Endothelial cell of umbilical vein (primary cell): ENCODE measurements around the gene NR6A1. TPM values are rescaled to one million over a fixed set of nuclear protein-coding genes. Genes with fewer than 3 reads are reported as not detected.

Source experiments
- BruUV-seq: library from RNA; stranded (reverse); fragments of 400-500 nt; replicated peaks from 2 replicates; lab custom pipeline; 2021; lab: Mats Ljungman, UMichigan
- CTCF ChIA-PET: fragments of 300-600, 350-600 bp; sonication (Branson Sonifier 250); formaldehyde crosslinking; loops from one replicate; lab custom pipeline; 2021; ENCODE audit warnings: antibody characterized with exemption, inconsistent platforms; lab: Charles Lee
- POLR2A ChIA-PET: fragments of 300-600, 350-600 bp; sonication (Branson Sonifier 250); formaldehyde crosslinking; loops from one replicate; lab custom pipeline; 2021; ENCODE audit warnings: antibody characterized with exemption, inconsistent platforms; lab: Charles Lee
- DNase-seq: peaks from one replicate; pipeline ENCODE4 v3.0.0-alpha.2; 2011; ENCODE audit warnings: low read depth, low spot score
- FAIRE-seq: peaks from 2 replicates; lab custom pipeline; 2011; peaks lifted over from hg19 to GRCh38; lab: Jason Lieb, UNC
- H2AFZ ChIP-seq: 2 replicates; pipeline ENCODE4 v1.6.0; 2012; ENCODE audit warnings: low read depth, low read length, control low read depth, inconsistent platforms
- H3K27ac ChIP-seq: 2 replicates; pipeline ENCODE4 v1.5.1; 2011; ENCODE audit warnings: low read depth, mild to moderate bottlenecking, control low read depth, low read length, moderate library complexity; ENCODE audit not compliant: insufficient read depth
- H3K27me3 ChIP-seq, 2 experiments: 2 replicates each; pipeline versions ENCODE4 v1.6.0 to v1.6.1; 2011; ENCODE audit warnings: low read length in 2 of 2, mixed read lengths in 1 of 2; ENCODE audit not compliant: control insufficient read depth in 2 of 2, insufficient read depth in 2 of 2
- H3K36me3 ChIP-seq, 2 experiments: 2 replicates in 1 of 2; 3 replicates in 1 of 2; pipeline ENCODE4 v1.5.1; 2011; ENCODE audit warnings: low read length in 2 of 2, mild to moderate bottlenecking in 1 of 2, moderate library complexity in 1 of 2; ENCODE audit not compliant: control insufficient read depth in 2 of 2, insufficient read depth in 2 of 2; ENCODE audit errors: extremely low read depth in 1 of 2
- H3K4me1 ChIP-seq: 3 replicates; pipeline ENCODE4 v1.5.1; 2011; ENCODE audit warnings: mild to moderate bottlenecking, low read length; ENCODE audit not compliant: control insufficient read depth, insufficient read depth; ENCODE audit errors: extremely low read depth
- H3K4me2 ChIP-seq: 2 replicates; pipeline ENCODE4 v1.6.1; 2011; ENCODE audit warnings: low read length, control low read depth, mixed read lengths; ENCODE audit not compliant: insufficient read depth
- H3K4me3 ChIP-seq, 3 experiments: fragments of 200-600 bp in 1 of 3; sonication (generic), shearing (Covaris generic) in 1 of 3; replicated peaks in 1 of 3; 2 replicates each; pipeline ENCODE4 v1.5.1; 2011 to 2016; ENCODE audit warnings: control low read depth in 3 of 3, low read length in 3 of 3, mild to moderate bottlenecking in 2 of 3, inconsistent platforms in 1 of 3, low read depth in 1 of 3, moderate library complexity in 1 of 3; ENCODE audit not compliant: insufficient read depth in 1 of 3
- H3K79me2 ChIP-seq: 2 replicates; pipeline ENCODE4 v1.6.0; 2012; ENCODE audit warnings: low read length, inconsistent platforms; ENCODE audit not compliant: control insufficient read depth, insufficient read depth
- H3K9ac ChIP-seq: replicated peaks from 2 replicates; pipeline ENCODE3; 2011; ENCODE audit warnings: low read length, control low read depth; ENCODE audit not compliant: insufficient read depth; ENCODE audit errors: extremely low read depth
- H3K9me1 ChIP-seq: replicated peaks from 3 replicates; pipeline ENCODE4 v1.6.0; 2011; ENCODE audit warnings: mild to moderate bottlenecking, low read length; ENCODE audit not compliant: control insufficient read depth, insufficient read depth; ENCODE audit errors: extremely low read depth
- H3K9me3 ChIP-seq: replicated peaks from 2 replicates; pipeline ENCODE4 v1.5.1; 2012; ENCODE audit warnings: low read length, inconsistent platforms; ENCODE audit not compliant: control insufficient read depth, insufficient read depth
- H4K20me1 ChIP-seq: replicated peaks from 2 replicates; pipeline ENCODE3; 2011; ENCODE audit warnings: mild to moderate bottlenecking, low read length; ENCODE audit not compliant: control insufficient read depth, insufficient read depth; ENCODE audit errors: extremely low read depth
- EZH2 ChIP-seq: IDR thresholded peaks from 2 replicates; pipeline ENCODE4 v1.6.1; 2012; ENCODE audit warnings: borderline replicate concordance, low read depth, mild to moderate bottlenecking, moderate library complexity, low read length, inconsistent platforms; ENCODE audit not compliant: severe bottlenecking
- JUN ChIP-seq: IDR thresholded peaks from 2 replicates; pipeline ENCODE4 v1.6.1; 2011; ENCODE audit warnings: borderline replicate concordance, low read depth; ENCODE audit not compliant: insufficient read length, insufficient read depth
- POLR2A ChIP-seq: IDR thresholded peaks from 2 replicates; pipeline ENCODE4 v1.6.1; 2012; ENCODE audit warnings: low read depth, mild to moderate bottlenecking, control low read depth, low read length
- POLR2AphosphoS5 ChIP-seq: IDR thresholded peaks from 2 replicates; pipeline ENCODE4 v1.6.1; 2012; ENCODE audit warnings: low read depth, mild to moderate bottlenecking, control low read depth, low read length, moderate library complexity; ENCODE audit not compliant: insufficient read depth
- dilution Hi-C: fragments of 300-500 bp; cut with MboI; formaldehyde crosslinking; loops from one replicate; pipeline ENCODE4 v1.15.0; 2019; ENCODE audit warnings: low sequenced_read_pairs; ENCODE audit not compliant: extremely low pct_ligation_motif_present
- intact Hi-C: fragments of 100-400 bp; cut with micrococcal nuclease; formaldehyde crosslinking; loops from one replicate; pipeline ENCODE4 v1.10.0; 2022
- polyA plus RNA-seq, 4 experiments: library from polyadenylated mRNA; depleted of rRNA in 3 of 4; stranded (reverse) in 3 of 4; unstranded in 1 of 4; fragments of >200 nt; gene quantifications; 2 replicates each; pipeline versions ENCODE4 v1.2.1 to v1.2.3, GENCODE V29; 2011 to 2012; ENCODE audit warnings: missing spikeins in 1 of 4
- total RNA-seq: library from RNA; stranded (reverse); gene quantifications from 2 replicates; pipeline ENCODE4 v1.2.3, GENCODE V29; 2021
- TF ChIP-seq, protein P1 (sequence below): IDR thresholded peaks from 2 replicates; pipeline ENCODE4 v1.6.1; 2011; ENCODE audit not compliant: insufficient read depth, insufficient read length
- TF ChIP-seq, protein P2 (sequence below), 2 donors: IDR thresholded peaks; 1 replicate in 1 of 2; 2 replicates in 1 of 2; pipeline ENCODE4 v1.5.1; 2011; ENCODE audit warnings: low read length in 2 of 2, mild to moderate bottlenecking in 2 of 2, moderate library complexity in 2 of 2, control low read depth in 1 of 2, inconsistent platforms in 1 of 2, low read depth in 1 of 2; ENCODE audit not compliant: insufficient read depth in 1 of 2; ENCODE audit errors: extremely low read depth in 1 of 2

The NR6A1 gene
- total and polyA plus RNA-seq, 2 donors (not counting 3 experiments of a cell fraction or from before 2014, with no cell fraction given) = 0.17 to 1.2 TPM

DNA sequence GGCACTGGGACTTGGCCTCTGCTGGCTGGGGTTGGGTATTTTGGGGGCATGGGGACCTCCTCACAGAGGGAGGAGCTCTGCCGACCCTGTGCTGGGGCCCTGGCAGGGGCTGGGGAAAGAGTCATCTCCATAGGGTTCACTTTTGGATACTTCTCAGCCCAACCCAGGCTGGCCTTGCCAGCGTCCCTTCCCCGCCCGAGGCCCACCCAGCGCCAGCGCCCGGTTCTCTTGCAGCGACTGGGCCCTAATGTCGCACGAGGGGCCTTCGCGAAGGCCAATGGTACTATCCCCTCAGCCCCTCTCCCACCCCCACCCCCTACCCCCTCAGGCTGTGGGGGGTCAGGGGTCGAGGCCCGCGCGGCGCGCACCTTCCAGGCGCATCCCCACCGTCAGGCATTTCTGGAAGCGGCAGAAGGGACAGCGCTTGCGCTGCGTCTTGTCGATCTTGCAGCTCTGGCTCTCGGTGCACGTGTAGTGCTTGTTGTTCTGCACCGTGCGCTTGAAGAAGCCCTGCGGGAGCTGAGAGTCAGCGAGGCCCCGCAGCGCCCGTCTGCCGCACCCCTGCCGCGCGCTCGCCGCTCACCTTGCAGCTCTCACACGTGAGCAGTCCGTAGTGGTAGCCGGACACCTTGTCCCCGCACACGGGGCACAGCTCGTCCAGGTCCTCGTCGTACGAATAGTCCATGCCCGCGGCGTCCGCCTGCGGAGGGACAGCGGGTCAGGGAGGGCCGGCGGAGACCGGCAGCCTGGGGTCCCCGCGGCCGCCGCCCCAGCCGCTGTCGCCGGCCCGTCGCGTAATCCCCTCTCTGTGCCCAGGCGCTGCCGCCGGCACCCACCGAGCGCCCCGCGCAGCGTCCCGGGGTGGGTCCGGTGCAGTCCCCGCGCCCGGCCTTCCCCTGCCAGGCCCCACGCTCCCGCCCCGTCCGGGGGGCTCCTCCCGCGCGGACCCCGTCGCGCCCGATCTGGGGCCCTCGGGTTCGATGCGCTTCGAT lies 268.1 kb downstream of the NR6A1 start:
- intact Hi-C loops = no loop called here

More for the DNA sequence above, 268.1 kb downstream of the NR6A1 start:
- no peak overlapping the region for H2AFZ ChIP-seq
- no peaks in the 10 kb centered on the region for H3K4me1 ChIP-seq
- H3K4me3 ChIP-seq = no peak overlapping the region
- no peaks in the 10 kb centered on the region for H3K9me3 ChIP-seq
- BruUV-seq = no TSS peak
- dilution Hi-C loops = no loop called here
- no peaks in the 10 kb centered on the region for H3K9me1 ChIP-seq
- ChIA-PET CTCF (no interaction called here), POLR2A (no interaction called here)
- no peaks in the 10 kb centered on the region for H3K79me2 ChIP-seq
- H3K9ac ChIP-seq = no peak overlapping the region
- no peak for TF ChIP-seq POLR2A
- TF ChIP-seq, protein P1, sequence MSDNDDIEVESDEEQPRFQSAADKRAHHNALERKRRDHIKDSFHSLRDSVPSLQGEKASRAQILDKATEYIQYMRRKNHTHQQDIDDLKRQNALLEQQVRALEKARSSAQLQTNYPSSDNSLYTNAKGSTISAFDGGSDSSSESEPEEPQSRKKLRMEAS = no peak
- no peak for TF ChIP-seq JUN
- TF ChIP-seq EZH2 = no peak
- no peak for TF ChIP-seq POLR2AphosphoS5
- TF ChIP-seq, protein P2, sequence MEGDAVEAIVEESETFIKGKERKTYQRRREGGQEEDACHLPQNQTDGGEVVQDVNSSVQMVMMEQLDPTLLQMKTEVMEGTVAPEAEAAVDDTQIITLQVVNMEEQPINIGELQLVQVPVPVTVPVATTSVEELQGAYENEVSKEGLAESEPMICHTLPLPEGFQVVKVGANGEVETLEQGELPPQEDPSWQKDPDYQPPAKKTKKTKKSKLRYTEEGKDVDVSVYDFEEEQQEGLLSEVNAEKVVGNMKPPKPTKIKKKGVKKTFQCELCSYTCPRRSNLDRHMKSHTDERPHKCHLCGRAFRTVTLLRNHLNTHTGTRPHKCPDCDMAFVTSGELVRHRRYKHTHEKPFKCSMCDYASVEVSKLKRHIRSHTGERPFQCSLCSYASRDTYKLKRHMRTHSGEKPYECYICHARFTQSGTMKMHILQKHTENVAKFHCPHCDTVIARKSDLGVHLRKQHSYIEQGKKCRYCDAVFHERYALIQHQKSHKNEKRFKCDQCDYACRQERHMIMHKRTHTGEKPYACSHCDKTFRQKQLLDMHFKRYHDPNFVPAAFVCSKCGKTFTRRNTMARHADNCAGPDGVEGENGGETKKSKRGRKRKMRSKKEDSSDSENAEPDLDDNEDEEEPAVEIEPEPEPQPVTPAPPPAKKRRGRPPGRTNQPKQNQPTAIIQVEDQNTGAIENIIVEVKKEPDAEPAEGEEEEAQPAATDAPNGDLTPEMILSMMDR (IDR thresholded peaks at IDR 0.05; ENCODE audit: extremely low read depth in 1 of 2, insufficient read depth in 1 of 2, low read depth in 1 of 2, low read length in 2 of 2) = no peak
- H3K27ac ChIP-seq = no peak overlapping the region
- DNase-seq (no peak), FAIRE-seq (no peak)
- H3K36me3 ChIP-seq = no peaks in the 10 kb centered on the region
- peaks cover 41 to 50% of the 10 kb centered on the region in 2 experiments for H3K27me3 ChIP-seq
- H3K4me2 ChIP-seq = no peak overlapping the region
- H4K20me1 ChIP-seq = no peaks in the 10 kb centered on the region
